ENCODE data around the gene NLE1.

- TF ChIP-seq GATA2 (IDR thresholded peaks at IDR 0.05; ENCODE audit: low read depth, low read length) (no peak), GATA3 (IDR thresholded peaks at IDR 0.05; ENCODE audit: low read depth, low read length) (no peak)
Observed at GRCh38 chr17:35159940-35160339, 17.8 kb upstream of the NLE1 start.
